ENCODE data around the gene TRIM4. TPM values are rescaled to one million over a fixed set of nuclear protein-coding genes. Genes with fewer than 3 reads are reported as not detected.

TRIM4 gene
- total and polyA plus RNA-seq, 10 donors = 14.3 to 58.5 (median 36.1) TPM

DNA sequence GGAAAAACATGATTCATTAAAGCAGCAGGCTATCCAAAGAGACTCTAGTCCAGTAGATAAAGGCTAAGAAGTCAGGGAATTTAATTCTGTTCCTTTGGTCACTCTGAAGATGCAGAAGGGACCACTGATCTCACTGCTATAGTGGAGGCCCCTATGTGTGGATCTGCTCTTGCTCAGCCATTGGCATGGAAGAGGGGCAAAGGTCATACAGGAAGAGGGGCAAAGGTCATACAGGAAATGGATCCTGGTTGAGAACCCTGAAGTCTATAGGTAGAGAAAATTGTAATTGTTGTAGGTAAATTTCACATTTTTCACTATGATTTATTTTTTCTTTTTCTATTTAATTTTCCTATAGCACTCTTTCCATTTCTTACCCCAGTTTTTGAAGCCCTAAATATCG lies 64.1 kb downstream of the TRIM4 start:
- Histone ChIP-seq H3K4me3 (no peak overlapping the region), H3K4me1 (no peaks in the 10 kb centered on the region), H3K36me3 (no peaks in the 10 kb centered on the region), H3K27me3 (replicated peaks in 1 of 7) (peaks cover 0 to 20% (median 0%) of the 10 kb centered on the region in 7 donors), H3K9me3 (no peaks in the 10 kb centered on the region), H3K27ac (no peak overlapping the region)
- intact Hi-C loops (cut with DNase I; ENCODE audit: low total_unique reads) = no loop called here
- 74 to 100% (median 89%) methylated on average over 1 of the region's 1 CpG for WGBS, 5 donors
- TF ChIP-seq, protein P1, sequence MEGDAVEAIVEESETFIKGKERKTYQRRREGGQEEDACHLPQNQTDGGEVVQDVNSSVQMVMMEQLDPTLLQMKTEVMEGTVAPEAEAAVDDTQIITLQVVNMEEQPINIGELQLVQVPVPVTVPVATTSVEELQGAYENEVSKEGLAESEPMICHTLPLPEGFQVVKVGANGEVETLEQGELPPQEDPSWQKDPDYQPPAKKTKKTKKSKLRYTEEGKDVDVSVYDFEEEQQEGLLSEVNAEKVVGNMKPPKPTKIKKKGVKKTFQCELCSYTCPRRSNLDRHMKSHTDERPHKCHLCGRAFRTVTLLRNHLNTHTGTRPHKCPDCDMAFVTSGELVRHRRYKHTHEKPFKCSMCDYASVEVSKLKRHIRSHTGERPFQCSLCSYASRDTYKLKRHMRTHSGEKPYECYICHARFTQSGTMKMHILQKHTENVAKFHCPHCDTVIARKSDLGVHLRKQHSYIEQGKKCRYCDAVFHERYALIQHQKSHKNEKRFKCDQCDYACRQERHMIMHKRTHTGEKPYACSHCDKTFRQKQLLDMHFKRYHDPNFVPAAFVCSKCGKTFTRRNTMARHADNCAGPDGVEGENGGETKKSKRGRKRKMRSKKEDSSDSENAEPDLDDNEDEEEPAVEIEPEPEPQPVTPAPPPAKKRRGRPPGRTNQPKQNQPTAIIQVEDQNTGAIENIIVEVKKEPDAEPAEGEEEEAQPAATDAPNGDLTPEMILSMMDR (IDR thresholded peaks at IDR 0.05 in 8 of 11, conservative IDR thresholded peaks at IDR 0.05 in 3 of 11) = no peak
- TF ChIP-seq POLR2AphosphoS5 (IDR thresholded peaks at IDR 0.05) = no peak
- TF ChIP-seq POLR2A (IDR thresholded peaks at IDR 0.05) = no peak
- no peak for DNase-seq

DNA sequence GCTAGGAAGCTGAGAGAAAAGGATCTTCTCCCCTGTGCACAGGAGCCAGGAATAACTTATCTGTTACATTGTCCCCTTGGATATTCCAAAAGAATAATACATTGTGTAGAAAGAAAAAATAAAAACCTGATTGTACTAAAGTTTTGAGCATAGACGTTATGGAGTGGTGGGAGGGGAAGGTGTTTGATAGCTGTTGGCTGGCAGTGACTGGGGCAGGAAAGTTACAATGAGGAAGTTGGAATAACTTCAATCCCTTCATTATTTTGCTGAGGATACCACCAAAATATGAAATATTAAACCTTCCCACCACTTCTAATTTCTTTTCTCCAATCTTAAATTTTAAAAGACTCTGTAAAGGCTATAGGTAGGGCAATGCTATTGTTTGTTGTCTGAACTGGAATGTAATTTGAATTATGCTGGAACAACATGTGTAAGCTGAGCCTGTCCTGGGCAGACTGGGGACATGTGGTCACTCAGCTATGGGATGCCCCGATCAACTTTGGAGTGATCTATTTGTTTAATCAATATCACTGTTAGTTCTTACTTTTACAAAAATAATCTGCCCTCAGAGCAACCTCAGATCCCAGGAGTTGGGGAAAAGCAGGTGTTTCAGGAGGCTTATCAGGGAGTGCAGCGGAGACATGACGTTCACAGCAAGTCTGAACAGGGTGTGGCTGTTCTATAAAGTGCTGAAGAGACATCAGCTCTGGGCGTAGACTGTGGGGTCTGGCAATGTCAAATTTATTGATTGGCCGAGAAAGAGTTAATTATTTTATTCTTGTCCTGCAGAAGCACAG lies 70.7 kb downstream of the TRIM4 start:
- peaks cover 0 to under 1% (median 0%) of the 10 kb centered on the region in 7 donors for H3K27me3 ChIP-seq (replicated peaks in 1 of 7)
- intact Hi-C loops (cut with DNase I; ENCODE audit: low total_unique reads) = no loop called here
- H3K4me1 ChIP-seq = no peaks in the 10 kb centered on the region
- 77 to 84% (median 82%) methylated on average over 6 of the region's 6 CpGs for WGBS, 5 donors
- no peak overlapping the region for H3K4me3 ChIP-seq
- TF ChIP-seq, protein P1 (IDR thresholded peaks at IDR 0.05 in 8 of 11, conservative IDR thresholded peaks at IDR 0.05 in 3 of 11) = no peak
- TF ChIP-seq POLR2AphosphoS5 (IDR thresholded peaks at IDR 0.05) (no peak), POLR2A (IDR thresholded peaks at IDR 0.05) (no peak)
- no peaks in the 10 kb centered on the region for H3K36me3 ChIP-seq
- DNase-seq = no peak
- no peak overlapping the region for H3K27ac ChIP-seq
- H3K9me3 ChIP-seq = no peaks in the 10 kb centered on the region

DNA sequence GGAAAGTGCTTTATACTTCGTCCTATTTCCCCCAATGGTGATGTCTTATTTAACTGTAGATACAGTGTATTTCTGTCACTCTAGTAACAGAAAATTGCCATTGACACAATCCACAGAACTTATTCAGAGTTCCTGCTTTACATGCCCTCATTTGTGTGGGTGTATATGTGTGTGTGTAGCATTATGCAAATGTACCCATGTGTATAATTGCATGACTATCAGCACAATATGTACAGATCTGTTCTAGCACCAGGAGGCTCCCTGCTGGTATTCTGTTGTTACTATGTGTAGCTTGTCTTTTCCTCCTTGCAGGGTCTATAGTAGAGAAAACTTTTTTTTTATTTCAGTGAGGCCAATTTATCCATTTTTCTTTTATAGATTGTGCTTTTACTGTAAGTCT lies 75.0 kb downstream of the TRIM4 start:
- Histone ChIP-seq H3K36me3 (no peaks in the 10 kb centered on the region), H3K4me1 (no peaks in the 10 kb centered on the region), H3K27ac (no peak overlapping the region), H3K9me3 (no peaks in the 10 kb centered on the region), H3K27me3 (replicated peaks in 1 of 7) (no peaks in the 10 kb centered on the region), H3K4me3 (no peak overlapping the region)
- no peak for TF ChIP-seq POLR2A (IDR thresholded peaks at IDR 0.05)
- no peak for TF ChIP-seq POLR2AphosphoS5 (IDR thresholded peaks at IDR 0.05)
- TF ChIP-seq, protein P1 (IDR thresholded peaks at IDR 0.05 in 8 of 11, conservative IDR thresholded peaks at IDR 0.05 in 3 of 11) = no peak
- no peak for DNase-seq
- intact Hi-C loops (cut with DNase I; ENCODE audit: low total_unique reads) = no loop called here
- 67 to 85% (median 76%) methylated on average over 1 of the region's 1 CpG for WGBS, 5 donors

DNA sequence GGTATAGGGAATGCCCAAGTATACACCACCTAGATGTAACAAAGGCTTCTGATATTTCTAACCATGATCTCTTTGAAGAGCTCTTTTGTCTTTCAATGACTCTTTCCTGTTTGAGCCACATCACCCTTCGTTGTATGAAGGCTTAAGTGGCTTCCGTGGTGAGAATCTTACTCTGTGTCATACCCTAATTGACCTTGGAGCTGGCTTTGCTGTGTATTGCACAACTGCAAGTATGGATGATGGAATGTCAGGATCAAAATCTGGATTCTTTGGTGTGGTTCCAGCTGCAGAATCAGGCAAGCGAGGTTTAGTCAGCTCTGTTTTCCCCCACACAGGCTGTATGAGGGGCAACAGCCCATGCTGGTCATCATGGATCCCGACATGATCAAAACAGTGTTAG lies 75.5 kb downstream of the TRIM4 start:
- no peak overlapping the region for H3K27ac ChIP-seq
- intact Hi-C loops (cut with DNase I; ENCODE audit: low total_unique reads) = no loop called here
- H3K4me1 ChIP-seq = no peaks in the 10 kb centered on the region
- no peak overlapping the region for H3K4me3 ChIP-seq
- H3K9me3 ChIP-seq = no peaks in the 10 kb centered on the region
- 60 to 81% (median 68%) methylated on average over 4 of the region's 4 CpGs for WGBS, 5 donors
- H3K36me3 ChIP-seq = no peaks in the 10 kb centered on the region
- TF ChIP-seq POLR2A (IDR thresholded peaks at IDR 0.05) = no peak
- TF ChIP-seq POLR2AphosphoS5 (IDR thresholded peaks at IDR 0.05) = no peak
- TF ChIP-seq, protein P1 (IDR thresholded peaks at IDR 0.05 in 8 of 11, conservative IDR thresholded peaks at IDR 0.05 in 3 of 11) = no peak
- H3K27me3 ChIP-seq (replicated peaks in 1 of 7) = no peaks in the 10 kb centered on the region
- DNase-seq = no peak
